ENCODE results near the gene OR51A2.
"Not testable (repeated sequence)": the region's sequence is repeated elsewhere in the genome, so short reads cannot be mapped to it uniquely, and the experiment has no call there.

The OR51A2 gene, protein sequence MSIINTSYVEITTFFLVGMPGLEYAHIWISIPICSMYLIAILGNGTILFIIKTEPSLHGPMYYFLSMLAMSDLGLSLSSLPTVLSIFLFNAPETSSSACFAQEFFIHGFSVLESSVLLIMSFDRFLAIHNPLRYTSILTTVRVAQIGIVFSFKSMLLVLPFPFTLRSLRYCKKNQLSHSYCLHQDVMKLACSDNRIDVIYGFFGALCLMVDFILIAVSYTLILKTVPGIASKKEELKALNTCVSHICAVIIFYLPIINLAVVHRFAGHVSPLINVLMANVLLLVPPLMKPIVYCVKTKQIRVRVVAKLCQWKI

DNA sequence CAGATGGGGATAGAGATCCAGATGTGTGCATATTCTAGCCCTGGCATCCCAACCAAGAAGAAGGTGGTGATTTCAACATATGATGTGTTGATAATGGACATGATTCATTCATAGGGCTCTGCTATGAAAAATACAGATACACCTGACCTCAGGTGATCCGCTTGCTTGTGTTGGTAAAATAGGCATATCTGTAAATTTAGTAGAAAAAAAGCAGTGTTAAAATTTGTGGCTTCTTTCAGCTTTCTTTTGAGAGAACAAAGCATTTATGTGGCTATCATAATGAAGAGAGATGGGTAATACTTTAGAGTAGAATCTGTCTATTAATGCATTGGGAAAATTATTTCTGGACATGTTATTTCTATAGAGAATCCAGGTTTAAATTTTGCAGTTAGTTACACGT, at the start of gene OR51A2:
Gene OR51A2, minus strand, starts transcription at position 101 of the 400 bp plus-strand sequence. Its CDS starts 0 bp downstream, at position 101.
- not testable (repeated sequence) for DNase-seq

DNA sequence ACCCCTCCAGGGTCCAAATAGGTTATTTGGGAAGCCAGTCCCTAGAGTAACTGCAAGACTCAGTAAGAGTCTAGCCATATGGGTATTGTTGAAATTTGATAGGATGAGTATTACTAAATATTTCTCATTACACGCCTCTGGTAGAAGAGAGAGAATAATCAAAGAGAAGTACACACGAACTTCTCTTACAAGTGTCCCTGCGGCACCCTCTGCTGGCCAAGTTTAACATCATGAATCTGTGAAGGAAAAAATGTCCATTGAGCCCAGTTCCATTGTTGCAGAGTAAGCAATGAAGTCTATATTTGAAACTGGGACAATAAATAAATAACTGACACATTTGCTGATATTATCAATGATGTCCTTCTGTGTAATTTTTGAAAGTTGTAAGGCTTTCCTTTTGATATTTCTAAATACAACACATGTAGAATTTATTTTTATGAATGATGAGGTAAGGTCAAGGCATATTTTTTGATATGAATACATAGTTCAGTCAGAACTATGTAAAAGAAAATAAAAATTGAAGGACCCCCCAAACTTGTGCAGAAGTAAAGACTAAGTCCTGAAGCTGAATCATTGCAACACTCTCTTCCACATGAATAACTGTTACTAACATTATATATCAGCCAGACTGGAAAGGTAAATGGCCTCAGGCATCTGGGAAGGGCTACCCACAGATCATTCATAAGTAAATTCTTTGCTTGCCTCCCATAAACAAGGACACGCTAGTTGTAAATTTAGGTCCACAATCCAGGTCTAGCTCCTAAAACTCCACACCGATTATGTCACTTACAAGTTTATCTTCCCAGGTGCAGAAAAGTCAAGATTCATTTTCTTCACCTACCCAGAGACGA, 49.1 kb upstream of the OR51A2 start:
- DNase-seq = peak; percentile 38 to 84

DNA sequence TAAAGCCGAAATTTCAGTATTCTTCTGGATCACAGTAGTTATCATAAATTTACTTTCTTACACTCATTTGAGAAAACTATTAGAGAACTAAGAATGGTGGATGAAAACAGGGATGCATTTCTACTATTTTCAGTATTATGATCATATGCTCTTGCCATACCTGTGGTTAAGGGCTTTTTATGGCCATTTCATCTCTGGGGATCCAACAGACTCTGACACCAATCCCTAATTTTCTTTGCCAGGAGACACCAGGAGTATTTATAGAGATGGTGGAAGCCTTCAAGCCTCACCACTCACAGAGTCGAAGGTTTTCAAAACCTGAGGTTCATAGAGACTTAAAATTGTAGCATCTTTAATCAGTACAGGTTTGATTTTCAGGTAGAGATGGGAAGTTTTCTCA, 39.0 kb upstream of the OR51A2 start, which contains the start of gene OR51L1:
Gene OR51L1, plus strand, starts transcription at position 301 of the 400 bp plus-strand sequence. CDS start 4,132 bp downstream, outside the sequence.
- no peak for DNase-seq

DNA sequence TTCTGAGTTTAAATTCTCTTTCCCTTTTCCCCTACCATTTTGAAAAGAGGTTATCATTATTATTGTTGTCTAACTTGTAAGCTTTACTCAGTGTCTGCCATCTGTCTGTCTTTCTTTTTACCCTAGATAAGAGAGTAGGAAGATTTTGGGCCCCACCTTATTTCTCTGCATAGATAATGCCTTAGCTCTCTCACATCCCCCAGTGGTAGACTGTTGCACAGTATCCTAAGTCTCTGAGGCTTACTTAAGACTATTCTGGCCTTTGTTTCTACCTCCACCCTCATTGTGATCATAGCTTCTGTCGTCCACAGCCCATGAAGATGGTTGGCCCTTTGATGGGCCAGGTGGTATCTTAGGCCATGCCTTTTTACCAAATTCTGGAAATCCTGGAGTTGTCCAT, 35.5 kb upstream of the OR51A2 start:
- peak in 1 of 2 experiments; percentile 5 for DNase-seq

- peak in 1 of 2 experiments; percentile 37 for DNase-seq
These were observed 28.3 kb upstream of the OR51A2 start for GRCh38 chr11:4983841-4984240.

- DNase-seq = no peak
These were observed 27.2 kb upstream of the OR51A2 start for GRCh38 chr11:4982678-4983077.

GRCh38 chr11:4979036-4979435, 23.5 kb upstream of the OR51A2 start:
- no peak for DNase-seq

DNA sequence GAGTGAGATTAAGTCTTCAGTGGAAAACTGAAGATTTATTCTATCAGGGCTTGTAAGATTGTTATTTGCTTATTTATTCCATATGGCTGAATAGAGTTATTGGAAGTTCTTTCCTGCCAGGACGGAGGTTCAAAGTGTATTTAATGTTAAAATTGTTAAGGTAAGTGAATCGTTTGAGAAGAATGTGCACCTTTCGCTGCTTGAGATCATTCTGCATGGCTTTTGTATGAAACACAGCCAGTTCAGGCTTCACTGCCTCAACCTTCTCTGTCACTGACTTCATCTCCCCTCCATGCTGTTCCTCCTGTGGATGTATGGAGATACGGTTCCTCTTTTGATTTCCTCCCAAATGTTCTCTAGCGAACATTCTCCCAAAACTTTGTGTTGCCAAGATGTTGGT, 19.9 kb upstream of the OR51A2 start:
- no peak for DNase-seq

DNA sequence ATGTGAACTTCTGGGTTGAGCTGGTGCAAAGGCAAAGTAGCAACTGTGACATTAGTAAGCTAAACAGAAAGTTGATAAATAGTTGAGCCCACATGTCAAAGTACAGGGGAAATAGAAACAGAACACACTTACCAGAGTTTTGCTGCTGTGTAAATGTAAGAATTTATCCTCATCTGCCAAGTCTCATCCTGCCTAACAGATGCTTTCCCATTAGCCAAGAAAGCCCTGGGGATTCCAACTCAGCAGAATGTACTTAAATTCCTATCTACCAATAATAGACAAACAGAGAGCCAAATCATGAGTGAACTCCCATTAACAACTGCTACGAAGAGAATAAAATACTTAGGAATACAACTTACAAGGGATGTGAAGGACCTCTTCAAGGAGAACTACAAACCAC, 7.3 kb upstream of the OR51A2 start:
- DNase-seq = no peak

DNA sequence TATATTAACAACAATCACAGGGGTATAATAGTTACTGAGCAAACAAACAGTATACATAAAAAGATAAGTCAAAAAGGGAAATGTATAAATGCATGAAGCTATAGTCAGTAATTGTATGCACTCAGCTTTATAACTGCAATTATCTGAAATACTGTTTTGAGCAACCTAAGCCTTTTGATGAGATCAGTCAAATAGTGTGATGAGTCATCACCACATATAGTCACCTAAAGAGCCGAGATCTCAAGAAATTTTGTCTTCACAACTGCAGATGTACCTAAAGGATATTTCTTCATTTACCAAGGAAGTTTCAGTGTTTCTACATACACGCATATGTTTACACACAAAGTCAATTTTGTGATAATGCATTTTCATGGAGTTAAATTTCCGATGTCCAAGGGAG, 5.4 kb upstream of the OR51A2 start:
- DNase-seq = no peak

GRCh38 chr11:4957396-4957795, 1.9 kb upstream of the OR51A2 start:
- no peak for DNase-seq

GRCh38 chr11:4947505-4947904, 8.0 kb downstream of the OR51A2 start, which contains the start of gene OR51A4:
TSS of gene OR51A4 (minus strand) at chr11:4947605. CDS start at chr11:4947100, 505 bp downstream.
- DNase-seq = no peak

GRCh38 chr11:4936745-4937144, 18.8 kb downstream of the OR51A2 start:
- DNase-seq = no peak

- DNase-seq = no peak
These were observed 22.8 kb downstream of the OR51A2 start for GRCh38 chr11:4932751-4933150.

- no peak for DNase-seq
These were observed 28.9 kb downstream of the OR51A2 start for GRCh38 chr11:4926608-4927007.

DNA sequence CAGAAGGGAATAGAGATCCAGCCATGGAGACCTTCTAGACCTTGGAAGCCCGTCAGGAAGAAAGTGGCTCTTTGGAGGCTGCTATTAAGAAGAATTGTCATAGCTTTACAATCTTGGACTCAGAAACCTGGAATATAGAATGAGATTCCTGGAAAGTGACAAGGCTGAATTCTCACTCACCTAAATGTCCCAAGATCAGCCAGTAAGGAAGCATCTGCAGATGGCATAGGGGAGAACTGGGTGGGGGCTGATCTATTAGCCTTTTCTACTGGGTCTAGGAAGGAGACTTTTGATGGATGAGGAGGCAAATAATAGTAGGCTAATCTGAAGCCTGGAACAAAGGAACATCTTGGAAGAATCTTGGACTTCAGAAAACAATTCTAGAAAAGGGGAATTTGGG, 31.3 kb downstream of the OR51A2 start, which contains the start of gene OR51G1:
Gene OR51G1, minus strand, starts transcription at position 101 of the 400 bp plus-strand sequence. Its CDS starts 0 bp downstream, at position 101.
- no peak for DNase-seq

- DNase-seq = no peak
These were observed 33.2 kb downstream of the OR51A2 start for GRCh38 chr11:4922304-4922703.

DNA sequence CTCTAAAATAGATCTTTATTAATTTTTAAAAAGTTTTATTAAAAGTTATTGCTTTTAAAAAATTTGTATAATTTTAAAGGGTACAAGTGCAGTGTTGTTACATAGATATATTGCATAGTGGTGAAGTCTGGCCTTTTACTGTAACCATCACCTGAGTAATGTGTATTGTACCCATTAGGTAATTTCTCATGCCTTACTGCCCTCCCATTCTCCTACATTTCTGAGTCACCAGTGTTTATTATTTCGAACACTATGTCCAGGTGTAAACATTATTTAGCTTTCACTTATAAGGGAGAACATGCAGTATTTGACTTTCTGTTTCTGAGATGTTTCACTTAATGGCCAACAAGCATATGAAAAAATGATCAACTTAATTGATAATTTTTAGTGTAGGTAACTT, 33.7 kb downstream of the OR51A2 start:
- no peak for DNase-seq

GRCh38 chr11:4919250-4919649, 36.3 kb downstream of the OR51A2 start, which contains the start of gene OR51G2:
TSS of gene OR51G2 (minus strand) at chr11:4919350. CDS start at chr11:4915663, 3,687 bp downstream.
- no peak for DNase-seq

- DNase-seq = no peak
These were observed 38.9 kb downstream of the OR51A2 start for GRCh38 chr11:4916581-4916980.
